ENCODE measurements around the gene CPA1. TPM values are rescaled to one million over a fixed set of nuclear protein-coding genes. Genes with fewer than 3 reads are reported as not detected.

CPA1 gene
- total and polyA plus RNA-seq, 2 donors, result 0.14 to 0.21 TPM

- Histone ChIP-seq H3K36me3 (ENCODE audit: control insufficient read depth in 2 of 2, insufficient read depth in 2 of 2, low read length in 1 of 2) (no peaks in the 10 kb centered on the region), H3K4me1 (ENCODE audit: control insufficient read depth in 2 of 2, insufficient read depth in 2 of 2, low read length in 2 of 2) (peaks cover 0 to 7% of the 10 kb centered on the region in 2 donors), H3K4me3 (ENCODE audit: low read length in 2 of 2) (no peak within 1 kb of the TSS), H3K27ac (ENCODE audit: low read depth in 1 of 2, low read length in 1 of 2) (peak within 1 kb of the TSS in 1 of 2 donors; percentile 46), H3K9me3 (ENCODE audit: control insufficient read depth in 2 of 2, insufficient read depth in 1 of 2, low read length in 1 of 2) (no peaks in the 10 kb centered on the region), H3K27me3 (ENCODE audit: control insufficient read depth in 2 of 2, insufficient read depth in 1 of 2, low read length in 1 of 2) (no peaks in the 10 kb centered on the region)
- 98% methylated on average over 5 of the region's 5 CpGs for WGBS
- no peak for DNase-seq (ENCODE audit: low read depth in 6 of 9, low spot score in 9 of 9)
Observed at GRCh38 chr7:130344271-130344866, 35.9 kb upstream of the CPA1 start, which contains the start of gene CPA5. CPA5 (plus strand) TSS chr7:130344816; CDS start chr7:130346486, 1,670 bp downstream.

GRCh38 chr7:130345136-130345535 lies 35.2 kb upstream of the CPA1 start:
- Histone ChIP-seq H3K27ac (ENCODE audit: low read depth in 1 of 2, low read length in 1 of 2) (peak overlapping the region in 1 of 2 donors; percentile 46), H3K4me3 (ENCODE audit: low read length in 2 of 2) (no peak overlapping the region), H3K36me3 (ENCODE audit: control insufficient read depth in 2 of 2, insufficient read depth in 2 of 2, low read length in 1 of 2) (no peaks in the 10 kb centered on the region), H3K9me3 (ENCODE audit: control insufficient read depth in 2 of 2, insufficient read depth in 1 of 2, low read length in 1 of 2) (no peaks in the 10 kb centered on the region), H3K4me1 (ENCODE audit: control insufficient read depth in 2 of 2, insufficient read depth in 2 of 2, low read length in 2 of 2) (peaks cover 0 to 12% of the 10 kb centered on the region in 2 donors), H3K27me3 (ENCODE audit: control insufficient read depth in 2 of 2, insufficient read depth in 1 of 2, low read length in 1 of 2) (no peaks in the 10 kb centered on the region)
- WGBS, result 94% methylated on average over 8 of the region's 8 CpGs
- DNase-seq (ENCODE audit: low read depth in 6 of 9, low spot score in 9 of 9), result no peak

GRCh38 chr7:130345725-130346124 lies 34.6 kb upstream of the CPA1 start:
- peaks cover 0 to 18% of the 10 kb centered on the region in 2 donors for H3K4me1 ChIP-seq (ENCODE audit: control insufficient read depth in 2 of 2, insufficient read depth in 2 of 2, low read length in 2 of 2)
- no peak overlapping the region for H3K27ac ChIP-seq (ENCODE audit: low read depth in 1 of 2, low read length in 1 of 2)
- H3K36me3 ChIP-seq (ENCODE audit: control insufficient read depth in 2 of 2, insufficient read depth in 2 of 2, low read length in 1 of 2), result no peaks in the 10 kb centered on the region
- H3K27me3 ChIP-seq (ENCODE audit: control insufficient read depth in 2 of 2, insufficient read depth in 1 of 2, low read length in 1 of 2), result no peaks in the 10 kb centered on the region
- H3K9me3 ChIP-seq (ENCODE audit: control insufficient read depth in 2 of 2, insufficient read depth in 1 of 2, low read length in 1 of 2), result no peaks in the 10 kb centered on the region
- DNase-seq (ENCODE audit: low read depth in 6 of 9, low spot score in 9 of 9), result no peak
- H3K4me3 ChIP-seq (ENCODE audit: low read length in 2 of 2), result no peak overlapping the region
- WGBS, result 95% methylated on average over 5 of the region's 5 CpGs

- Histone ChIP-seq H3K36me3 (ENCODE audit: control insufficient read depth in 2 of 2, insufficient read depth in 2 of 2, low read length in 1 of 2) (no peaks in the 10 kb centered on the region), H3K4me3 (ENCODE audit: low read length in 2 of 2) (no peak overlapping the region), H3K27me3 (ENCODE audit: control insufficient read depth in 2 of 2, insufficient read depth in 1 of 2, low read length in 1 of 2) (no peaks in the 10 kb centered on the region), H3K4me1 (ENCODE audit: control insufficient read depth in 2 of 2, insufficient read depth in 2 of 2, low read length in 2 of 2) (peaks cover 0 to 24% of the 10 kb centered on the region in 2 donors), H3K9me3 (ENCODE audit: control insufficient read depth in 2 of 2, insufficient read depth in 1 of 2, low read length in 1 of 2) (no peaks in the 10 kb centered on the region), H3K27ac (ENCODE audit: low read depth in 1 of 2, low read length in 1 of 2) (no peak overlapping the region)
- 89% methylated on average over 10 of the region's 10 CpGs for WGBS
- no peak for DNase-seq (ENCODE audit: low read depth in 6 of 9, low spot score in 9 of 9)
Observed at GRCh38 chr7:130346177-130346905, 34.0 kb upstream of the CPA1 start.

- no peak overlapping the region for H3K4me3 ChIP-seq (ENCODE audit: low read length in 2 of 2)
- H3K27ac ChIP-seq (ENCODE audit: low read depth in 1 of 2, low read length in 1 of 2), result no peak overlapping the region
- H3K27me3 ChIP-seq (ENCODE audit: control insufficient read depth in 2 of 2, insufficient read depth in 1 of 2, low read length in 1 of 2), result no peaks in the 10 kb centered on the region
- DNase-seq (ENCODE audit: low read depth in 6 of 9, low spot score in 9 of 9), result no peak
- no peaks in the 10 kb centered on the region for H3K36me3 ChIP-seq (ENCODE audit: control insufficient read depth in 2 of 2, insufficient read depth in 2 of 2, low read length in 1 of 2)
- 92% methylated on average over 12 of the region's 12 CpGs for WGBS
- H3K9me3 ChIP-seq (ENCODE audit: control insufficient read depth in 2 of 2, insufficient read depth in 1 of 2, low read length in 1 of 2), result peaks cover 0 to 2% of the 10 kb centered on the region in 2 donors
- H3K4me1 ChIP-seq (ENCODE audit: control insufficient read depth in 2 of 2, insufficient read depth in 2 of 2, low read length in 2 of 2), result peaks cover 0 to 30% of the 10 kb centered on the region in 2 donors
Observed at GRCh38 chr7:130346941-130347340, 33.4 kb upstream of the CPA1 start.

- no peak for DNase-seq (ENCODE audit: low read depth in 6 of 9, low spot score in 9 of 9)
- no peaks in the 10 kb centered on the region for H3K36me3 ChIP-seq (ENCODE audit: control insufficient read depth in 2 of 2, insufficient read depth in 2 of 2, low read length in 1 of 2)
- H3K9me3 ChIP-seq (ENCODE audit: control insufficient read depth in 2 of 2, insufficient read depth in 1 of 2, low read length in 1 of 2), result peaks cover 0 to 6% of the 10 kb centered on the region in 2 donors
- 86% methylated on average over 16 of the region's 16 CpGs for WGBS
- H3K4me1 ChIP-seq (ENCODE audit: control insufficient read depth in 2 of 2, insufficient read depth in 2 of 2, low read length in 2 of 2), result peaks cover 0 to 35% of the 10 kb centered on the region in 2 donors
- H3K27me3 ChIP-seq (ENCODE audit: control insufficient read depth in 2 of 2, insufficient read depth in 1 of 2, low read length in 1 of 2), result no peaks in the 10 kb centered on the region
- peak overlapping the region in 1 of 2 donors; percentile 65 for H3K27ac ChIP-seq (ENCODE audit: low read depth in 1 of 2, low read length in 1 of 2)
- no peak overlapping the region for H3K4me3 ChIP-seq (ENCODE audit: low read length in 2 of 2)
Observed at GRCh38 chr7:130349911-130350782, 30.1 kb upstream of the CPA1 start.

GRCh38 chr7:130350945-130351790 lies 29.1 kb upstream of the CPA1 start:
- Histone ChIP-seq H3K27ac (ENCODE audit: low read depth in 1 of 2, low read length in 1 of 2) (peak overlapping the region in 1 of 2 donors; percentile 65), H3K27me3 (ENCODE audit: control insufficient read depth in 2 of 2, insufficient read depth in 1 of 2, low read length in 1 of 2) (no peaks in the 10 kb centered on the region), H3K4me1 (ENCODE audit: control insufficient read depth in 2 of 2, insufficient read depth in 2 of 2, low read length in 2 of 2) (peaks cover 0 to 40% of the 10 kb centered on the region in 2 donors), H3K9me3 (ENCODE audit: control insufficient read depth in 2 of 2, insufficient read depth in 1 of 2, low read length in 1 of 2) (peaks cover 0 to 6% of the 10 kb centered on the region in 2 donors), H3K36me3 (ENCODE audit: control insufficient read depth in 2 of 2, insufficient read depth in 2 of 2, low read length in 1 of 2) (no peaks in the 10 kb centered on the region), H3K4me3 (ENCODE audit: low read length in 2 of 2) (no peak overlapping the region)
- DNase-seq (ENCODE audit: low read depth in 6 of 9, low spot score in 9 of 9), result no peak
- 82% methylated on average over 20 of the region's 20 CpGs for WGBS

- WGBS, result 95% methylated on average over 6 of the region's 6 CpGs
- Histone ChIP-seq H3K36me3 (ENCODE audit: control insufficient read depth in 2 of 2, insufficient read depth in 2 of 2, low read length in 1 of 2) (no peaks in the 10 kb centered on the region), H3K27me3 (ENCODE audit: control insufficient read depth in 2 of 2, insufficient read depth in 1 of 2, low read length in 1 of 2) (no peaks in the 10 kb centered on the region), H3K9me3 (ENCODE audit: control insufficient read depth in 2 of 2, insufficient read depth in 1 of 2, low read length in 1 of 2) (peaks cover 0 to 6% of the 10 kb centered on the region in 2 donors), H3K4me3 (ENCODE audit: low read length in 2 of 2) (no peak overlapping the region), H3K27ac (ENCODE audit: low read depth in 1 of 2, low read length in 1 of 2) (peak overlapping the region in 1 of 2 donors; percentile 11), H3K4me1 (ENCODE audit: control insufficient read depth in 2 of 2, insufficient read depth in 2 of 2, low read length in 2 of 2) (peaks cover 0 to 46% of the 10 kb centered on the region in 2 donors)
- no peak for DNase-seq (ENCODE audit: low read depth in 6 of 9, low spot score in 9 of 9)
Observed at GRCh38 chr7:130351791-130352090, 28.6 kb upstream of the CPA1 start.

Measured in thymus (tissue), 11 donors.